Tibial nerve (tissue), 4 donors: Measurements from ENCODE around the gene IFI44. TPM values are rescaled to one million over a fixed set of nuclear protein-coding genes. Genes with fewer than 3 reads are reported as not detected.

ENCODE experiments used
- DNase-seq, 2 donors: peaks; one replicate each; pipeline ENCODE4 v3.0.0-alpha.2; 2019; ENCODE audit warnings: low spot score in 2 of 2
- H3K27ac ChIP-seq, 4 donors: fragments of 200-600 bp; sonication (generic) in 3 of 4; one replicate each; pipeline ENCODE4 v1.5.1; 2017 to 2019; ENCODE audit warnings: mild to moderate bottlenecking in 1 of 4
- H3K27me3 ChIP-seq, 2 donors: fragments of 200-600 bp; sonication (generic) in 1 of 2; one replicate each; pipeline versions ENCODE4 v1.5.1 to v1.6.0; 2017 to 2019
- H3K36me3 ChIP-seq, 3 donors: fragments of 200-600 bp; sonication (generic); one replicate each; pipeline ENCODE4 v1.5.1; 2018 to 2019
- H3K4me1 ChIP-seq, 4 donors: fragments of 200-600 bp; sonication (generic) in 3 of 4; one replicate each; pipeline ENCODE4 v1.5.1; 2017 to 2019
- H3K4me3 ChIP-seq, 4 donors: fragments of 200-600 bp; sonication (generic) in 3 of 4; one replicate each; pipeline ENCODE4 v1.5.1; 2017 to 2019; ENCODE audit warnings: mild to moderate bottlenecking in 1 of 4, moderate library complexity in 1 of 4
- H3K9me3 ChIP-seq, 4 donors: fragments of 200-600 bp; sonication (generic) in 3 of 4; one replicate each; pipeline ENCODE4 v1.5.1; 2017 to 2019
- EP300 ChIP-seq, 2 donors: sonication (generic); formaldehyde crosslinking; IDR thresholded peaks; one replicate each; pipeline ENCODE4 v1.6.1; 2017; ENCODE audit warnings: antibody characterized with exemption in 2 of 2, mild to moderate bottlenecking in 1 of 2
- POLR2A ChIP-seq, 2 donors: fragments of 450-650 bp; IDR thresholded peaks; one replicate each; pipeline ENCODE4 v1.6.1; 2017; ENCODE audit warnings: antibody characterized with exemption in 2 of 2, mild to moderate bottlenecking in 2 of 2, moderate library complexity in 2 of 2
- WGBS, 2 donors: methylation state at CpG; one replicate each; pipeline ENCODE4 v1.1.5; 2018; 5-methylcytosine and 5-hydroxymethylcytosine counted together
- total RNA-seq, 4 donors: library from RNA; depleted of rRNA; stranded (reverse); fragments of >200 nt; gene quantifications; one replicate each; pipeline ENCODE4 v1.1.0, GENCODE V29; 2016
- TF ChIP-seq, protein P1 (sequence below), 5 experiments: fragments of 200-600 bp in 3 of 5; fragments of 450-650 bp in 2 of 5; sonication (generic) in 3 of 5; IDR thresholded peaks; one replicate each; pipeline ENCODE4 v1.5.1; 2016 to 2019; ENCODE audit warnings: antibody characterized with exemption in 5 of 5, mild to moderate bottlenecking in 3 of 5, moderate library complexity in 2 of 5

Gene IFI44
- total RNA-seq, 4 donors from 2014 or later: 19.8 to 39.8 (median 27.3) TPM

DNA sequence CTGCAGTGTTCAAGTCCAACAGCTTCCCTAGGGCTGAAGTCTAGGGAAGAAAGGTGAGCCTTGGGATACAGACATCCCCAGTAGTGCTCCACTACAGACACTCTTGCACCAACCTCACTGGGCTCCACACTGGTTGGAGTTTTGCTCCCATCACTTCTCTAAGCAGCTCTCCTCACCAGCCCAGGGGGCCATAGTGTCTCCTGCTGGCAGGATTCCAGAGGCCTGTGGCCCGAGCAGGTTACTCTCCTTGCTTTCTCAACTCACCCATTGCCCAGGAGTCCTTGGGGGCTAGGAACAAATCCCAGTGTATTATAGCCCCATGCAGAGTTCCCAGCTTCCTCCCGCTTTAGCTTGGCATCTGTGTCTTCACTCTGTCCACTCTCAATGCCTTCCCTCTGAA is 52.8 kb downstream of the IFI44 start:
- Histone ChIP-seq H3K27me3 (no peaks in the 10 kb centered on the region), H3K36me3 (no peaks in the 10 kb centered on the region), H3K4me1 (no peaks in the 10 kb centered on the region), H3K4me3 (no peak overlapping the region), H3K27ac (no peak overlapping the region), H3K9me3 (peaks cover 0 to 18% (median 2%) of the 10 kb centered on the region in 4 donors)
- DNase-seq: no peak
- 80 to 85% methylated on average over 2 of the region's 2 CpGs for WGBS, 2 donors
- TF ChIP-seq, protein P1, sequence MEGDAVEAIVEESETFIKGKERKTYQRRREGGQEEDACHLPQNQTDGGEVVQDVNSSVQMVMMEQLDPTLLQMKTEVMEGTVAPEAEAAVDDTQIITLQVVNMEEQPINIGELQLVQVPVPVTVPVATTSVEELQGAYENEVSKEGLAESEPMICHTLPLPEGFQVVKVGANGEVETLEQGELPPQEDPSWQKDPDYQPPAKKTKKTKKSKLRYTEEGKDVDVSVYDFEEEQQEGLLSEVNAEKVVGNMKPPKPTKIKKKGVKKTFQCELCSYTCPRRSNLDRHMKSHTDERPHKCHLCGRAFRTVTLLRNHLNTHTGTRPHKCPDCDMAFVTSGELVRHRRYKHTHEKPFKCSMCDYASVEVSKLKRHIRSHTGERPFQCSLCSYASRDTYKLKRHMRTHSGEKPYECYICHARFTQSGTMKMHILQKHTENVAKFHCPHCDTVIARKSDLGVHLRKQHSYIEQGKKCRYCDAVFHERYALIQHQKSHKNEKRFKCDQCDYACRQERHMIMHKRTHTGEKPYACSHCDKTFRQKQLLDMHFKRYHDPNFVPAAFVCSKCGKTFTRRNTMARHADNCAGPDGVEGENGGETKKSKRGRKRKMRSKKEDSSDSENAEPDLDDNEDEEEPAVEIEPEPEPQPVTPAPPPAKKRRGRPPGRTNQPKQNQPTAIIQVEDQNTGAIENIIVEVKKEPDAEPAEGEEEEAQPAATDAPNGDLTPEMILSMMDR (IDR thresholded peaks at IDR 0.05): no peak
- TF ChIP-seq POLR2A (IDR thresholded peaks at IDR 0.05) (no peak), EP300 (IDR thresholded peaks at IDR 0.05) (no peak)

DNA sequence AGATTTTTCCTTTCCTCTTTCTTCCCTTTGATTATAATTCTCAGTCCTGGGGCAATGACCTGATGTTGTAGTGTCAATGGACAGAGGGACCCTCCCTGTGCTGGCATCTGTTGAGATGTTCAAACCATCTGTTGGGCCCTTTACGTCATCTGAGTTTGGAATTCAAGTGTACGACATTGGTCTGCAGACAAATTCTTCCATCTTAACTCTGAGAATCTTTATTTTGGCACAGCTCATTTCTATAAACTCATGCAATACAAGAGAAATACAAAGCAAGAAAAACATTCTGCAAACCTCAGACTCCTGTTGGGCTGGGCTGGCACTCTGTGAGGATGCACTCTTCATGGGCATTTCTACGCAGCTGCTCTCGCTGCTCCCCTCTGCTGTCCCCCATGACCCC is 54.2 kb downstream of the IFI44 start:
- Histone ChIP-seq H3K4me1 (no peaks in the 10 kb centered on the region), H3K9me3 (peaks cover 0 to 17% (median 2%) of the 10 kb centered on the region in 4 donors), H3K36me3 (no peaks in the 10 kb centered on the region), H3K27ac (no peak overlapping the region), H3K27me3 (no peaks in the 10 kb centered on the region), H3K4me3 (no peak overlapping the region)
- DNase-seq: no peak
- WGBS, 2 donors: 44 to 47% methylated on average over 4 of the region's 4 CpGs
- TF ChIP-seq EP300 (IDR thresholded peaks at IDR 0.05) (no peak), POLR2A (IDR thresholded peaks at IDR 0.05) (no peak)
- TF ChIP-seq, protein P1 (IDR thresholded peaks at IDR 0.05): no peak

DNA sequence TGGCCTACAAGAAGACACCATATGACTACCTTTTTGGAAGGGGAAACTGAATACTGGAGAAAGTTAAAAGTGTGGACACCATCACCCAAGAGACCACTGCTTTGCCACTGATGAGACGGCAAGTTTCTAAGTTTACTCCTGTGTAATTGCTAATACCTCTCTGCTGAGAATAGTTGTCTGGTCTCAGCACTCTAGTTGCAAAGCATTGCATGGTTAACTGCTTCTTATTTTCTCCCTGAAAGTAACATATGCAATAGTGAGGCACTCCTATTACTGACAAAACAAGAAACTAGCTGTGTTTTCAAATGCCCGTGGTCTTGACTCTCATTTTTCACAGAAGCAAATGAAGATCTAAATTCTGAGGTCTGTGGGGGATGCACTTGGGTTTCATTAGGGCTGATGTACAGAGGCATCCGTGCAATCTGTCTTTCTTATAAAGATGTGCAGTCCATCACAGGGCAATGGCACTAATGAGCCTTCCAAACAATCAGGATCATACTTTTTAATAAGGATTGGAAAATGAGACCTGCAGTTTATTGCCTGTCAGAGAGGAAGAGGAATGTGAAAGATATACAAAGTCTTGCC is 62.9 kb downstream of the IFI44 start:
- no peak for TF ChIP-seq EP300 (IDR thresholded peaks at IDR 0.05)
- no peak for TF ChIP-seq POLR2A (IDR thresholded peaks at IDR 0.05)
- TF ChIP-seq, protein P1 (IDR thresholded peaks at IDR 0.05): no peak
- 64 to 75% methylated on average over 3 of the region's 3 CpGs for WGBS, 2 donors

DNA sequence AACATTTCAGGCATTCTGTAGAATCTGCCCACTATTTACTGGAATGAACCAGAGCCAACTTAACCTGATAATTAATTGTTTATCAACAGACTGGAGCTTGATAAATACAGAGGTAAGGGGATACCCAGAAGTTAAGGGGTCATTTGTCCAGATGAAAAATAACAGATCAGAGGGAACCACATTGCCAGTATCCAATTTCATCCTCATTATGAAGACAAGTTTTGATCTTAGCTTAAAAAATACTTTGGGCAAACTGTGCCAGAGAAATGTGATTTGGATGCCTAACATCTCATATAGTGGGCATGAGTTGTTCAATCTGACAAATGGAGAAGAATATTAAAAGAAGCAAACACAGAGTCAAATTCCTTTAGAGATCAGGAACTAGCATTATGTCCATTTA is 63.7 kb downstream of the IFI44 start:
- Histone ChIP-seq H3K4me1 (peaks cover 0 to 14% (median 0%) of the 10 kb centered on the region in 4 donors), H3K27ac (no peak overlapping the region), H3K9me3 (no peaks in the 10 kb centered on the region), H3K4me3 (no peak overlapping the region), H3K36me3 (no peaks in the 10 kb centered on the region), H3K27me3 (no peaks in the 10 kb centered on the region)
- TF ChIP-seq, protein P1 (IDR thresholded peaks at IDR 0.05): no peak
- TF ChIP-seq POLR2A (IDR thresholded peaks at IDR 0.05) (no peak), EP300 (IDR thresholded peaks at IDR 0.05) (no peak)
- DNase-seq: no peak

More for the DNA sequence above, 62.9 kb downstream of the IFI44 start:
- no peaks in the 10 kb centered on the region for H3K36me3 ChIP-seq
- no peak for DNase-seq
- H3K9me3 ChIP-seq: no peaks in the 10 kb centered on the region
- H3K27me3 ChIP-seq: no peaks in the 10 kb centered on the region
- peaks cover 0 to 14% (median 0%) of the 10 kb centered on the region in 4 donors for H3K4me1 ChIP-seq
- no peak overlapping the region for H3K4me3 ChIP-seq
- no peak overlapping the region for H3K27ac ChIP-seq

Other genes with a start within 250 kb of the IFI44 start
- 10 to 100 TPM; 10.8 to 61.4 (median 29.8) TPM for gene PTGFR, start 158.9 kb upstream of the IFI44 start, total RNA-seq
- 10 to 100 TPM in 3 of 4 donors, 1 to 10 TPM in 1; 7.3 to 25.8 (median 13.2) TPM for gene IFI44L, start 29.4 kb upstream of the IFI44 start, total RNA-seq